EH (cell line): Measurements from ENCODE around the gene GOLGA8J.
A peak's percentile ranks its signal among the peaks of the same experiment; 100 is the strongest.
"Not testable (repeated sequence)": the region's sequence is repeated elsewhere in the genome, so short reads cannot be mapped to it uniquely, and the experiment has no call there.

Experiments
- DNase-seq: peaks from one replicate; pipeline ENCODE4 v3.0.0-alpha.2; 2015; ENCODE audit warnings: low read depth

GOLGA8J gene

GRCh38 chr15:30080816-30081215, 1.9 kb upstream of the GOLGA8J start:
- peak; percentile 60 for DNase-seq

DNA sequence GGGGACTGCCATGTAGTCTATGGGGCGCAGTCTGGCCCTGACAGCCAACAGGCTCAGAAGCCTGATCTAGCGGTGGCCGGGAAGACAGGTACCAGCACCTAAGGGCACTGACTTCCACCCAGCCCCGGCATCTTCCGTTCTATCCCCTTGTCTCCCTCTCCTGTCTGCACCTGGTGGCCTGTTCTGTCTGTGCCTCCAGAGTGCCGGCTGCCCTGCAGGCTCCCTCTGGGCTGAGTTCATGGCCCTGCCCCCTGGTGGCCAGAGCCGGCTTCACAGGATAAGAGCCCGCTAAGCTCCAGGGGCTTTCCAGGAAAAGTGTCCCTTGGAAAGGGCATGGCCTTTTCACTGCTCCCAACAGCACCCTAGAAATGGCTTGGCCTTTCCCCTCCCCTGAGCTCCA, 15.1 kb downstream of the GOLGA8J start:
- not testable (repeated sequence) for DNase-seq

GRCh38 chr15:30102890-30103289, 20.1 kb downstream of the GOLGA8J start:
- DNase-seq = not testable (repeated sequence)

GRCh38 chr15:30103941-30104507, 21.3 kb downstream of the GOLGA8J start:
- DNase-seq = not testable (repeated sequence)

- not testable (repeated sequence) for DNase-seq
Measured at GRCh38 chr15:30110591-30110990, 27.8 kb downstream of the GOLGA8J start.

GRCh38 chr15:30130066-30130465, 47.3 kb downstream of the GOLGA8J start:
- DNase-seq = not testable (repeated sequence)

DNA sequence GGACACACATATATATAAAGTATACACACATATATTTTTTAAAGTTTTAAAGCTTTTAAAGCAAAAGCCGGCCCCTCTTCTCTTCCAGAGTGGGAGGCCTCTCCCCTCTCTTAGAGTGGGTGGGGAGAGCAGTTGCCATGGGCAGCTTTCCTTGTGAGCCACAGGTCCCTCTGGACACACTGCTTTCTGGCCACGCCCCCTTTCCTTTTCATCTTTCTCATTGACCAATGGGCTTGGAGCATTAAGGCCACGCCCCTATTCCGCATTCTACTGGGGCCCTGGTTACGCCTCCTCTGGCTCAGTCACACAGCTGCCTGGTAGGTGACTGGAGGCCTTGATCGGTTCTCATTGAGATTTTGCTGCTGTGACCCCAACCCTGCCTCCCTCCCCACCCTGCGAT, 52.0 kb downstream of the GOLGA8J start, which contains the start of gene GOLGA8T:
Gene GOLGA8T (plus strand): TSS at position 301 of the 400 bp plus-strand sequence. CDS start 98 bp downstream, at position 399.
- not testable (repeated sequence) for DNase-seq
